ENCODE measurements around the gene PRKAG2. TPM values are rescaled to one million over a fixed set of nuclear protein-coding genes. Genes with fewer than 3 reads are reported as not detected.

Gene PRKAG2
- total RNA-seq, 1 donor from 2014 or later = 35.4 TPM

GRCh38 chr7:151806204-151806603 lies 70.7 kb downstream of the PRKAG2 start:
- Histone ChIP-seq H3K27ac (no peak overlapping the region), H3K36me3 (no peaks in the 10 kb centered on the region), H3K27me3 (ENCODE audit: low read depth) (no peaks in the 10 kb centered on the region), H3K9me3 (no peaks in the 10 kb centered on the region), H3K4me3 (no peak overlapping the region), H3K4me1 (peaks cover 19% of the 10 kb centered on the region)
- intact Hi-C loops (cut with DNase I) = no loop called here
- DNase-seq (peak; percentile 26), ATAC-seq (peak; percentile 11 to 38)
- TF ChIP-seq, protein P1, sequence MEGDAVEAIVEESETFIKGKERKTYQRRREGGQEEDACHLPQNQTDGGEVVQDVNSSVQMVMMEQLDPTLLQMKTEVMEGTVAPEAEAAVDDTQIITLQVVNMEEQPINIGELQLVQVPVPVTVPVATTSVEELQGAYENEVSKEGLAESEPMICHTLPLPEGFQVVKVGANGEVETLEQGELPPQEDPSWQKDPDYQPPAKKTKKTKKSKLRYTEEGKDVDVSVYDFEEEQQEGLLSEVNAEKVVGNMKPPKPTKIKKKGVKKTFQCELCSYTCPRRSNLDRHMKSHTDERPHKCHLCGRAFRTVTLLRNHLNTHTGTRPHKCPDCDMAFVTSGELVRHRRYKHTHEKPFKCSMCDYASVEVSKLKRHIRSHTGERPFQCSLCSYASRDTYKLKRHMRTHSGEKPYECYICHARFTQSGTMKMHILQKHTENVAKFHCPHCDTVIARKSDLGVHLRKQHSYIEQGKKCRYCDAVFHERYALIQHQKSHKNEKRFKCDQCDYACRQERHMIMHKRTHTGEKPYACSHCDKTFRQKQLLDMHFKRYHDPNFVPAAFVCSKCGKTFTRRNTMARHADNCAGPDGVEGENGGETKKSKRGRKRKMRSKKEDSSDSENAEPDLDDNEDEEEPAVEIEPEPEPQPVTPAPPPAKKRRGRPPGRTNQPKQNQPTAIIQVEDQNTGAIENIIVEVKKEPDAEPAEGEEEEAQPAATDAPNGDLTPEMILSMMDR (IDR thresholded peaks at IDR 0.05) = no peak

- Histone ChIP-seq H3K27me3 (ENCODE audit: low read depth) (no peaks in the 10 kb centered on the region), H3K4me1 (peaks cover 19% of the 10 kb centered on the region), H3K9me3 (no peaks in the 10 kb centered on the region), H3K4me3 (no peak overlapping the region), H3K36me3 (no peaks in the 10 kb centered on the region), H3K27ac (no peak overlapping the region)
- TF ChIP-seq, protein P1 (IDR thresholded peaks at IDR 0.05) = no peak
- intact Hi-C loops (cut with DNase I) = no loop called here
- ATAC-seq = no peak
- DNase-seq = peak; percentile 38
Observed at GRCh38 chr7:151805191-151805590, 71.7 kb downstream of the PRKAG2 start.

DNA sequence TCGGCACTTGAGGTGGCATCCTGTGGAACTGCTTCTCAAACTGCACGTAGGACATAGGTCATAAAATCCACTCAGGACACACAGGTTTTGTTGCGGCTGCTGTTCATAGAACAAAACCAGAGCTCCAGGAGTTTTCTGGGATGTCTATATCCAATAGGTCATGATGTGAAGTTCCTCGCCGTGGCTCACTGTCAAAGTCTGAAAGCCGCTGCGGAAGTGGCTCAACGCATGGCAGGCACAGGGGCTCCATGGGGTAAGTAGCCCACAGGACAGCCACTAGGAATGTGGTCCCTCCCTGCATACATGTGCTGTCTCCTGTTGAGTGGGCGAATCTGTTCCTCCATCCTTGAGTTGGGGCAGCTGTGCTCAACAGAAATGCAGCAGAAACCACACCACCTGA lies 72.2 kb downstream of the PRKAG2 start:
- DNase-seq (peak; percentile 14), ATAC-seq (no peak)
- TF ChIP-seq, protein P1 (IDR thresholded peaks at IDR 0.05) = no peak
- Histone ChIP-seq H3K9me3 (no peaks in the 10 kb centered on the region), H3K36me3 (no peaks in the 10 kb centered on the region), H3K4me3 (no peak overlapping the region), H3K27me3 (ENCODE audit: low read depth) (no peaks in the 10 kb centered on the region), H3K27ac (no peak overlapping the region), H3K4me1 (peaks cover 19% of the 10 kb centered on the region)
- intact Hi-C loops (cut with DNase I) = no loop called here

GRCh38 chr7:151803841-151804240 lies 73.1 kb downstream of the PRKAG2 start:
- ATAC-seq = no peak

GRCh38 chr7:151802469-151802846 lies 74.5 kb downstream of the PRKAG2 start:
- H3K27ac ChIP-seq = no peak overlapping the region
- intact Hi-C loops (cut with DNase I) = no loop called here
- TF ChIP-seq, protein P1 (IDR thresholded peaks at IDR 0.05) = no peak
- H3K36me3 ChIP-seq = no peaks in the 10 kb centered on the region
- no peak for ATAC-seq
- DNase-seq = peak; percentile 7
- H3K9me3 ChIP-seq = no peaks in the 10 kb centered on the region
- no peaks in the 10 kb centered on the region for H3K27me3 ChIP-seq (ENCODE audit: low read depth)
- H3K4me1 ChIP-seq = peaks cover 24% of the 10 kb centered on the region
- H3K4me3 ChIP-seq = no peak overlapping the region

More at GRCh38 chr7:151803841-151804240, 73.1 kb downstream of the PRKAG2 start:
- TF ChIP-seq, protein P1 (IDR thresholded peaks at IDR 0.05) = no peak
- H3K4me1 ChIP-seq = peaks cover 19% of the 10 kb centered on the region
- no peaks in the 10 kb centered on the region for H3K9me3 ChIP-seq
- DNase-seq = peak; percentile 2
- H3K36me3 ChIP-seq = no peaks in the 10 kb centered on the region
- no peak overlapping the region for H3K27ac ChIP-seq
- no peak overlapping the region for H3K4me3 ChIP-seq
- intact Hi-C loops (cut with DNase I) = no loop called here
- no peaks in the 10 kb centered on the region for H3K27me3 ChIP-seq (ENCODE audit: low read depth)

All from lower lobe of right lung (tissue), 2 donors.